OCI-LY7 (cell line): ENCODE measurements around the gene PRR33. TPM values are rescaled to one million over a fixed set of nuclear protein-coding genes. Genes with fewer than 3 reads are reported as not detected.

Source experiments
- BruUV-seq: library from RNA; stranded (reverse); fragments of 400-500 nt; replicated peaks from 2 replicates; lab custom pipeline; 2021; lab: Mats Ljungman, UMichigan
- CTCF ChIA-PET: fragments of 300-600 bp; sonication (Branson Sonifier 250); formaldehyde crosslinking; loops from one replicate; lab custom pipeline; 2022; ENCODE audit warnings: antibody characterized with exemption; ENCODE audit not compliant: unreplicated experiment; lab: Charles Lee
- POLR2A ChIA-PET: fragments of 300-600 bp; sonication (Branson Sonifier 250); formaldehyde crosslinking; loops from one replicate; lab custom pipeline; 2022; ENCODE audit warnings: antibody characterized with exemption; lab: Charles Lee
- DNase-seq: peaks from one replicate; pipeline ENCODE4 v3.0.0-alpha.2; 2015; ENCODE audit warnings: low spot score
- H2AFZ ChIP-seq: fragments of 200-600 bp; sonication (generic), shearing (Covaris generic); 2 replicates; pipeline ENCODE4 v1.6.1; 2014; ENCODE audit warnings: mild to moderate bottlenecking, antibody characterized with exemption, low read length, moderate library complexity
- H3K27ac ChIP-seq: fragments of 200-600 bp; sonication (generic); 2 replicates; pipeline ENCODE4 v1.5.1; 2014; ENCODE audit warnings: mixed run types, low read depth, mild to moderate bottlenecking, moderate library complexity, low read length, inconsistent platforms; ENCODE audit not compliant: poor library complexity, severe bottlenecking
- H3K36me3 ChIP-seq: fragments of 200-600 bp; sonication (generic); 2 replicates; pipeline ENCODE4 v1.6.1; 2014; ENCODE audit warnings: mild to moderate bottlenecking, antibody characterized with exemption, low read length, moderate library complexity, mixed read lengths; ENCODE audit not compliant: insufficient read depth
- H3K4me1 ChIP-seq: fragments of 200-600 bp; sonication (generic); 2 replicates; pipeline ENCODE4 v1.5.1; 2014; ENCODE audit warnings: mild to moderate bottlenecking, low read length; ENCODE audit not compliant: insufficient read depth, poor library complexity, severe bottlenecking
- H3K4me2 ChIP-seq: fragments of 200-600 bp; sonication (generic); 2 replicates; pipeline ENCODE4 v1.6.1; 2014; ENCODE audit warnings: mild to moderate bottlenecking, low read length
- H3K4me3 ChIP-seq: fragments of 200-600 bp; sonication (generic); 2 replicates; pipeline ENCODE4 v1.5.1; 2014; ENCODE audit warnings: mild to moderate bottlenecking, low read depth, low read length; ENCODE audit not compliant: poor library complexity, severe bottlenecking
- H3K79me2 ChIP-seq: fragments of 200-600 bp; sonication (generic); 2 replicates; pipeline ENCODE4 v1.6.1; 2016; ENCODE audit warnings: low read depth, mild to moderate bottlenecking, low read length, moderate library complexity, mixed read lengths; ENCODE audit not compliant: insufficient read depth
- H3K9me2 ChIP-seq: fragments of 200-600 bp; sonication (generic); 2 replicates; pipeline ENCODE4 v1.6.1; 2016; ENCODE audit warnings: mild to moderate bottlenecking, low read length, mixed read lengths; ENCODE audit not compliant: insufficient read depth
- H3K9me3 ChIP-seq: fragments of 200-600 bp; sonication (generic); 2 replicates; pipeline ENCODE4 v1.6.1; 2014; ENCODE audit warnings: mild to moderate bottlenecking, mixed run types, low read length, mixed read lengths
- H4K20me1 ChIP-seq: fragments of 200-600 bp; sonication (generic); 2 replicates; pipeline ENCODE4 v1.6.1; 2014; ENCODE audit warnings: mild to moderate bottlenecking, antibody characterized with exemption, low read length, moderate library complexity, mixed read lengths; ENCODE audit not compliant: insufficient read depth
- CTCF ChIP-seq: fragments of 200-600 bp; sonication (generic); conservative IDR thresholded peaks from 2 replicates; pipeline ENCODE4 v1.5.1; 2014; ENCODE audit warnings: mild to moderate bottlenecking, antibody characterized with exemption, low read length, moderate library complexity, mixed read lengths
- EZH2phosphoT487 ChIP-seq: fragments of 200-600 bp; sonication (generic); IDR thresholded peaks from 2 replicates; pipeline ENCODE4 v1.6.1; 2018; ENCODE audit warnings: low read depth, borderline replicate concordance, mild to moderate bottlenecking, mixed run types, antibody characterized with exemption, low read length, moderate library complexity, mixed read lengths
- intact Hi-C: fragments of 100-400 bp; cut with micrococcal nuclease; formaldehyde crosslinking; loops from one replicate; pipeline ENCODE4 v1.10.0; 2022; ENCODE audit not compliant: unreplicated experiment
- total RNA-seq, 2 experiments: library from RNA; depleted of rRNA in 1 of 2; stranded (reverse); fragments of >200 nt in 1 of 2; shearing (Covaris generic) in 1 of 2; gene quantifications; 2 replicates each; pipeline ENCODE4 v1.2.3, GENCODE V29; 2014 to 2022

PRR33 gene
- total RNA-seq, 2 experiments from 2014 or later = not detected

GRCh38 chr11:1854949-1855885, 36.5 kb downstream of the PRR33 start:
- peaks cover 10% of the 10 kb centered on the region for H4K20me1 ChIP-seq
- peak overlapping the region; percentile 85 for H3K4me2 ChIP-seq
- H2AFZ ChIP-seq = no peak overlapping the region
- POLR2A ChIA-PET = interaction anchor here (0.6 kb wide), 1 partner anchor 22 kb away, joined by 3 read pairs; no protein-coding TSS in a partner anchor
- BruUV-seq = no TSS peak
- TF ChIP-seq CTCF (no peak), EZH2phosphoT487 (no peak)
- CTCF ChIA-PET = no interaction called here
- peaks cover 4% of the 10 kb centered on the region; the same call in 1 of the 2 replicates for H3K36me3 ChIP-seq
- peaks cover 45% of the 10 kb centered on the region for H3K4me1 ChIP-seq
- H3K79me2 ChIP-seq = peaks cover 29% of the 10 kb centered on the region
- peak; percentile 34 for DNase-seq
- intact Hi-C loops = loop anchor here (2.0 to 5.0 kb wide), 3 partner anchors 28 to 532 kb away; no protein-coding TSS in a partner anchor
- H3K9me2 ChIP-seq = no peaks in the 10 kb centered on the region
- peak overlapping the region; percentile 96 for H3K27ac ChIP-seq
- no peaks in the 10 kb centered on the region for H3K9me3 ChIP-seq
- peak overlapping the region; percentile 93 for H3K4me3 ChIP-seq

- Histone ChIP-seq H3K4me2 (peak overlapping the region; percentile 85), H3K27ac (peak overlapping the region; percentile 96), H3K36me3 (no peaks in the 10 kb centered on the region; the same call in 1 of the 2 replicates), H3K9me2 (no peaks in the 10 kb centered on the region), H3K9me3 (no peaks in the 10 kb centered on the region), H3K4me3 (peak overlapping the region; percentile 93), H2AFZ (no peak overlapping the region), H3K4me1 (peaks cover 53% of the 10 kb centered on the region), H4K20me1 (peaks cover 10% of the 10 kb centered on the region), H3K79me2 (peaks cover 29% of the 10 kb centered on the region)
- BruUV-seq = no TSS peak
- ChIA-PET POLR2A (interaction anchor here (0.6 kb wide), 1 partner anchor 22 kb away, joined by 3 read pairs; no protein-coding TSS in a partner anchor), CTCF (interaction anchor here (1.1 kb wide), 1 partner anchor 14 kb away, joined by 10 read pairs; no protein-coding TSS in a partner anchor)
- TF ChIP-seq CTCF (no peak), EZH2phosphoT487 (no peak)
- intact Hi-C loops = loop anchor here (2.0 to 5.0 kb wide), 3 partner anchors 28 to 533 kb away; no protein-coding TSS in a partner anchor
- peak; percentile 78 for DNase-seq
Observed at GRCh38 chr11:1854132-1854948, 37.4 kb downstream of the PRR33 start.
